ENCODE results near the gene TSPAN12.

The TSPAN12 gene

DNA sequence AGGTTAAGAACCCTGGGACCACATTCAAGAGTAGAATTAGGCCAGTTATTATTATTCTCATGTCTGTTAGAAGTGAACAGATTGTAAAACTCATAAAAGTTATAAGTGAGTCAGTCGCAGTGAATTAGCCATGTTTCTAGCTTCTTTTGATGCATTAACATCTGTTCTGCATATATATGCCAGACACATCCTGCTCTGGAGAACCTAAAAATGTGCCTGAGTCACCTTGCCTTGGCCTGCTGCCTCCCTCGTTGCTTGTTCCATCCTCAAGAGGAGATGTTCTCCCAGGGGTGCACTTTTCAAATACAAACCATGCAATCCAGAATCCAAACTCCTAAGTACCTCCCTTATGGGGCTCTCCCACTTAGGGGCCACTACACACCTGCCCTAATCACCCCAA is 14.8 kb downstream of the TSPAN12 start:
- no peak for DNase-seq (ENCODE audit: low read depth in 4 of 4, low spot score in 1 of 4)

DNA sequence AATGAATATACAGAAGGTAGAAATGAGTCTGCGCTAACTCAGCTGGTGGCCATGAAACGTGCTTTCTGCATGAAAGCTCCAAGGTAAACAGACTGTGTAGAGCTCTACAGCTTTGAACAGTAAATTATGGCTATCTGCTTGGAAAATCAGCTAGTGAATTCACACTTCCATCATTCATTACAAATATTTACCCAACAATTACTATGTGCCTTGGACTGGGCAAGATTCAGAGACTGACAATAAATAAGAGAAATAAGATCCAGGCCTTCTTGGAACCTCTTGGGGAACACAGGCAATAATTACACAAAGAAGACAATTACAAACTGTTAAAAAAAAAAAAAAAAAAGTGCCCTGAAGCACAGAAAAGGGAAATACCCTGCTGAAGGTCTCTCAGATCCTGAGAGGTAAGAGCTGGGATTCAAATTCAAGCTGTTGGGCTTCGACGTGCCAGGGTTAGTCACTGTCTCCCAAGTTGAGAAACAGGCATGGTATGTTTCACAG is 15.8 kb downstream of the TSPAN12 start:
- no peak for DNase-seq (ENCODE audit: low read depth in 4 of 4, low spot score in 1 of 4)

DNA sequence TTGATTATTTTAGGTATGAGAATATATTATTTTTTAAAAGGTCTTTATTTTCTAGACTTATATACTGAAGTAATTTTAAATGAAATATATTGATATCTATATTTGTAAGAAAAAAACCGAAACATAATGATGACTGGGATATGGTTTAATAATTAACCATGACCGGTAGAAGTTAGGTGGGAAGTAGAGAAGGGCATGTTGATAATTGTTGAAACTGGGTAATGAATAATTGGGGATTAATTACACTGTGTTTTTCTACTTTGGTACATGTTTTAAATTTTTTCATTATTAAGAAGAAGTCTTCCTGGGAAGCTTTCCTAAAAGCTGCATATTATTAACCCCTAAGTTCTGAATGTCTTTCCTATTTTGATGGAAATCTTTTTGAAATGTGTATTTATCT is 16.3 kb downstream of the TSPAN12 start:
- DNase-seq (ENCODE audit: low read depth in 4 of 4, low spot score in 1 of 4) = no peak

DNA sequence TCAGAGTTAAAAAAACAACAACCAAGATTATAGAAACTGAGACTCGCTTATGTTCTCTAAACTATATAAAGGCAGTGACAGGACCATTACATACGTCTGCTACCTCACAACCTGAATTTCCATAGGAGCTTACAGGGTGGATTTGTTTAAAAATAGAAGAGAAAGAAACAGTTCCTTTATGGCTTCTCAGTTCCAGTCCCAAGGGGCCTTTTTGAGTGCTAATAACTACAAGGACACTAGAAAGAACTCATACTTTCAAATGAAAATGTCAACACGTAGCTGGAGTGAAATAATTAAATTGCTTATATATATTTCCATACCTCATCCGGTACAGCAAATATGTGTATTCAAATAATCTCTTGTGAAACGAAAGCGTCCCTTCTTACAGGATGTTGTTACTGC is 19.7 kb downstream of the TSPAN12 start:
- DNase-seq (ENCODE audit: low read depth in 4 of 4, low spot score in 1 of 4) = no peak

DNA sequence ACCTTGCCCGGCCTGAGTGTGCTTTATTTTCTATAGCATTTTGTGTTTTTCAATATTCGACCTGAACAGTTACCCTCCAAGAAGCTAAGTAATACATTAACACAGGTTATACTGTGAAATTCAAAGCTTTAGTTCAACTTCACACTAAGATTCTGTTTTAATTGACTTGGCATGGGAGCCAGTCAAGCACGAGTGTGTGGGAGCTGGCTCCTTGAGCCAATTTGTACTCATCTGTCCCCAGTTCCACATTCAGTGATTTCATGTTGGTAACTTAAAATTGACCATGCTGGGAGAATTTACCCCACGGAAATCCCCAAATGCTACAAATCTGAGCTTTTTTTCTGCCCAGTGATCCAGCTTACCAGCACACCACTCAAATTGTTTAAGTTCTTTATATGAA is 20.3 kb downstream of the TSPAN12 start:
- no peak for DNase-seq (ENCODE audit: low read depth in 4 of 4, low spot score in 1 of 4)

DNA sequence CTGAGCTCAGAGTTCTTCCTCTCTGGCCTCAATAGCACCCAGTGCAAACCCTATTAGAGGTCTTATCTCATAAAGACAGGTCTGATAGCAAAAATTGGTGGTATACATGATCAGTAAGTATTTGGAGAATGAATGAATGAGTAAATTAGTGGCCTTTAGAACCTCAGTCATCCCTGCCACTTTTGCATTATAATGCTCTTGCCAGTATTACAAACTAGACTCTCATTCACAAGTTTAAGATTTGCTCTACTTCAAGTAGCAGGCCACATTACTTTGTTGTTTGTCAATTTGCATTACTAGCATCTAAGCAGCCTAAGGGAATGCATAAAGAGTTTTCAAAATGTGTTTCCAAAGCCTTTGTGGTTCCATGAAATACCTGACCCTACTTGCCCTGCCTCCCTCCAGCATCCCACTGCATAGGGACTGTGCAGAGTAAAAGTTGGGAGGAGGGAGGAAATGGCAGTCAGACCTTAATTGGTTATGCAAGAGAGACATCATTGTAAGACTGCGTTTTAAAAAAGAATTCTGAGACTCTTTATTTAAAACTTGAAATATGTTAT is 21.3 kb downstream of the TSPAN12 start:
- DNase-seq (ENCODE audit: low read depth in 4 of 4, low spot score in 1 of 4) = no peak

DNA sequence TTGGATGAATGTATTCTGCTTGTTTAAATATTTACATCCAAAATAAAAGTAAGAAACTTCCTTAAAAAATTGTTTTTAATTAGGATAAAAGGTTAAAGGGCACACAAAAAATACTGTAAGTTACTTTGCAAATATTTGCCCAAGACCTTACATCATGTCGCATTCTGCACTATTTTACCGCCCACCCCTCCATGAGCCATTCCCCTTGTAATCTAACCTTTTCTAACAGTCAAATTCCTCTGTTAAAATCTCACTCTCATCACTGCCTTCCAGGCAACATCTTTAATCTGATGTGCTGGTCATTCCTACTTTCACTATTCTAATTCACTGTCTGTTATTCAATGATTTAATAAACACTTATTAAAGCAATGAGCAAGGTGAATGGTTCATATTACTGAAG is 23.2 kb downstream of the TSPAN12 start:
- DNase-seq (ENCODE audit: low read depth in 4 of 4, low spot score in 1 of 4) = no peak

DNA sequence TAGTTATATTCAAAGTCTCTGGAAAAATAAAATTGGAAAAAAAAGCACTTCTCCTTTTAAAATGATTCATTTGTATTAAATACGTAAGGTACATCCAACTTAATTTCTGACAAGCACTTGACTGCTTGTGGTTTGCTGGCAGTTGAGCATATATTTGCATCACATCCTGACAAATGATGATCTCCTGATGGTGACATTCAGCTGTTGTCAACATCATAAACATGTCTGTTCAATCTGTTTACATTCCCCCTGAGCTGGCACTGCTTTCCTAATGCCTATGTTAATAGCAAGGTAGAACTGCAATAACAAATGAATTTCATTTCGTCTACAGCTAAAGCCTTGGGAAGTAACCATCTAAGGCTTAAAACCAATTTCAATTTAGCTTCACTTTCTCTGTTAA is 24.4 kb downstream of the TSPAN12 start:
- DNase-seq (ENCODE audit: low read depth in 4 of 4, low spot score in 1 of 4) = no peak

DNA sequence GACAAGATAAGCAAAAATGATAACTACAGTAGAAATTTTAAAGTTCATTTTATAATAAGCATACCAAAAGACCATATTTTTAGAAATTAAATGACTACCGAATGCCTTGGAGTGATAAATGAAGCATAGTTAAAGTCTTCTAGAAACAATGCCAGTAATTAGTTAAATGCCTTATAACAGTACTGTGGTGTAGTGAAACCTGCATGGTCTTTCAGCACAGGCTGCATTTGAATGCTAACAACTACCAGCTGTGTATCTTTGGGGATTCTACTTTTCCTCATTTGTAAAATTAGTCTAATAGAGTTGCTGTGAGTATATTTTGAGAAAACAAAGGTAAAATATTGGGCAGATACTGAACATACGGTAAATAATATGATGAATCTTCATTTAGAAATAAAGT is 25.1 kb downstream of the TSPAN12 start:
- no peak for DNase-seq (ENCODE audit: low read depth in 4 of 4, low spot score in 1 of 4)

DNA sequence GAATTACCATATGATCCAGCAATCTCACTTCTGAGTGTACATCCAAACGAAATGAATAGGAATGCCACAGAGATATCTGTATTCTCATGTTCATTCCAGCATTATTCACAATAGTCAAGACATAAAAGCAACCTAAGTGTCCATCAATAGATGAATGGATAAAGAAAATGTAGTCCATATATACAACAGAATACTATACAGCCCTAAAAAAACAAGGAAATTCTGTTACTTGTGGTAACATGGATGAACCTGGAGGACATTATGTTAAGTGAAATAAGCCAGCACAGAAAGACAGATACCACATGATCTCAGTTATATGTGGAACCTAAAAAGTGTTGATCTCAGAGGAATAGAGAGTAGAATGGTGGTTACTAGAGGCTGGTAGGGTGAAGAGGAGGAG is 26.7 kb downstream of the TSPAN12 start:
- no peak for DNase-seq (ENCODE audit: low read depth in 4 of 4, low spot score in 1 of 4)

DNA sequence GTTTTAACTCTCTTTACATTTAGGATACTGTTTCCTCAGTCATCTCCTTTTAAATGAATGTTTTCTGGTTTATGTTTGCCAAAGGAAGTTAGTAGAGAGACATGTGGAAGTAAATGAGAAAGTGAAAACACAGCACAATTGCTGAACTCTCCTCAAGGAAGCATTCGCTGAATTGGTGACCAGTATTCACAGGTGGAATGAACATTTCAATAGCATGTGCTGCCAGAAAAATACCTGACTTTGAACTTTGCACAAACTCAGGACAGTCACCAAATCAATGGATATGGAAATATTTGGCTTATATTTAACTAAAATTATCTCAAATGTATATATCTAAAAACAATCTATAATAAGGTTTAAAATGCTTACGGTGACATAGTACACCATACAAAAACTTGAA is 28.5 kb downstream of the TSPAN12 start:
- DNase-seq (ENCODE audit: low read depth in 4 of 4, low spot score in 1 of 4) = no peak

DNA sequence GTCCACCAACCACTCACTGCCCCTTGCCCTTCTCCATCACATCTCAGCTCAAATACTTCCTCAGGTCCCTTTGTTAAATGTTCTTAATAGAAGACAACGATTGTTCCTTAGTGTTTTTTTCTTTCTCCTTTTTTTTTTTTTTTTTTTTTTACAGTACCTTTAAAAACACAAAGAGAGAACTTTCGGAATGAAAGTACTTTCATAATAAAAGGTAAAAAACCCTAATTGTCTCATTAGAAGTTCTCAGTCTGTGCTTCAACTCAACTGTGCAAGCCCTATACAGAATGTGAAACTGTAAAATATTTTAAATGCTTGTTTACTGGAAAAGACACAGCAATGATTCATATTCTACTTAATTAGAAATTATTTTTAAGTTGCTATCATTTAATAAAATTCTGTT is 29.4 kb downstream of the TSPAN12 start:
- DNase-seq (ENCODE audit: low read depth in 4 of 4, low spot score in 1 of 4) = no peak

DNA sequence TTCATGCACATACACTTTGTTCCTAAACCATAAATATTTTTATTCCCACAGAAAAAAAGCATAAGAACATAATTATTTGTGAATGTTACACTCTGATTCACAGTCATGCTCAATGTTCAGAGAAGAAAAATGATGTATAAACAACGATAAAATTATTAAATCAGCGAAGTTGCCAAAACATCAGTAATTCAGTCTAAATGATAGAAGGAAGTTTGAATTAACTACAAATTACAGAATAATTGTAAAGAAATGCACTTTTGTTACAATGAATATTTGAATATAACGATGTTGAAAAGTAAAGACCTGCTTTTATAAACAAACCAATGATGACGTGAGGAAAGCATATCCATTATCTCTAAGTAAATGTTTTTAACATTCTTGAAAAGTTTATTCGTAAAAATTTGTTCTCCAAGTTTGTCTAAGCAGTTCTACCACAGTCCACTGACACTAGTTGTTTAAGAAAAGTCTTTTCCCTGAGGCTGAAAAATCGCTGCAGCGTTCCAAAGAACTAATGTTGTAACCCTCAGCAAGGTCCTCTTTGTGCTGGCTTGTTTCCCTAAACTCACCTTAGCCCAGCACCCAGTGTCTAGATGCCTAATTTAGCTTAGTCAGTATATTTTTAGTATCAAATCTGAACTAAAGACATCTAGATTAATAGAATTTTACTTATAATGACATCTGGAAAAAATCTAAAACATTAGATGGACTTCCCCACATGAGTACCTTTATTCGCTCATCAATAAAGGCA is 30.4 kb downstream of the TSPAN12 start:
- DNase-seq (ENCODE audit: low read depth in 4 of 4, low spot score in 1 of 4) = no peak

DNA sequence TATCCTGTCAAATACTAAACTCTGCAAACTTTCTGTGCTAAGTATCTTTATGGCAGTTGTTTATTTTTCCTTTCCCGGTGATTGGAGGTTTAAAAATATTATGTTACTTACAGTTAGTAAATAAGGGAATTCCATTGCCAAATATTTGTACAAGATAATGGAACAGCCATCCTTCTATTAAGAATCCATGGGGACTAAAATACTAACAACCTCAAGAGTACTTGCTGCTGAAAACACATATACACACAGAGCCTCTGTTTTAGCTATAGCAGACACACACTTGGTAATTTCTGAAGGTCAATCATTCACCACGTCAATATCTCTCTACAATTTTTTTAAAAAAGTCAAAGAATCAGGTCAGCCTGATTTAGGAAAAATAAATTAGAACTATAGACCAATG is 32.4 kb downstream of the TSPAN12 start:
- DNase-seq (ENCODE audit: low read depth in 4 of 4, low spot score in 1 of 4) = no peak

DNA sequence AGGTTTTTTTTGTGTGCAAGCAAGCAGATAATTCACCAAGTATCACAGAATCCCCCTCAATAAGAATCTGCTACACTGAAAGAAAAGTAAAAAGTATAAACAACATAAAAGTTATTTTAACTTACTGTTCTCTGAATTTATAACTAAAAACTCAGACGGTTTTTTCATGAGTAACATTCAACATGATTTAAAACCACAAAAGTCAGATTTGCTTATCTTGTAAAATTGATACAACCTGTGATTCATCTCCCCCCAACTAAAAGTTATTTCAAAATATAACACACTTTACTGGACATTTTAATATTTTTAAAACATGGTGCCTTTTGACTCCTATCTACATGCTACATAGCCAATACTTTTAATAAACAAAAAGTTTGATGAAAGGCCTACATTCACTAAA is 32.8 kb downstream of the TSPAN12 start:
- DNase-seq (ENCODE audit: low read depth in 4 of 4, low spot score in 1 of 4) = no peak

DNA sequence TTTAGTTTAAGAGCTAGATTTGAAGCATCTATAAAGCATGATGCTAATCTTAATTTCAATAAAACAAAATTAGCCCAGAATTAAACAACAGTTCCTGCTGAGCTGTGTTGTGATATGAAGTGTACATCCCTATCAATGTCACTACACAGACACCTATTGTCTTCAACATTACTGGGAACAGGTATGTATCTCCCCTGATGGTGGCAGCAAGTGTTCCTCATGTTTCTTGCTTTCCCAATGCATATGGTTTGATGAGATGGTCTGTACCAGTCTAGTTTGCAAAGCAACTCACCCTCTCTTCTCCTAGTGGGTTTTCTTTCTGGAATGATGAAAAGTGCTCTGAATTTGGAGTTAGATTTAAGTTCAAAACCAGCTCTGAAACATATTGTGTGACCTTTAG is 38.1 kb downstream of the TSPAN12 start:
- DNase-seq (ENCODE audit: low read depth in 4 of 4, low spot score in 1 of 4) = no peak

DNA sequence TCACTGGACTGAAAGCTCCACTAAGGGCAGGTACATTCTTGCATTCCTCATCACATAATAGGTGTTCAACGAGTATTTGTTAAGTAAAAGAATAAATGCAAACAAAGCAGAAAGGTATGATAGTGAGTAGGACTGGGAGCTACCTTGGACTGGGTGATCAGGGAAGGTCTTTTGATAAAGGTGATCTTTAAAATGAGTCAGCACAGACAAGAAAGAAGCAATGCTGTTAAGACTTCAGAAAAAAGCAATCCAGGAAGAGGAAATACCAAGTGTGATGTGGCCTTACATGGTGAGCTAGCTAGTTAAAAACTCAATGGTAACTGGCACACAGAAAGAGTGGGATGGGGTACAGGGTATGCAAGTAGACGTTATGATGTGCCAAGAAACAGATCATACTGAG is 40.1 kb downstream of the TSPAN12 start:
- DNase-seq (ENCODE audit: low read depth in 4 of 4, low spot score in 1 of 4) = no peak

DNA sequence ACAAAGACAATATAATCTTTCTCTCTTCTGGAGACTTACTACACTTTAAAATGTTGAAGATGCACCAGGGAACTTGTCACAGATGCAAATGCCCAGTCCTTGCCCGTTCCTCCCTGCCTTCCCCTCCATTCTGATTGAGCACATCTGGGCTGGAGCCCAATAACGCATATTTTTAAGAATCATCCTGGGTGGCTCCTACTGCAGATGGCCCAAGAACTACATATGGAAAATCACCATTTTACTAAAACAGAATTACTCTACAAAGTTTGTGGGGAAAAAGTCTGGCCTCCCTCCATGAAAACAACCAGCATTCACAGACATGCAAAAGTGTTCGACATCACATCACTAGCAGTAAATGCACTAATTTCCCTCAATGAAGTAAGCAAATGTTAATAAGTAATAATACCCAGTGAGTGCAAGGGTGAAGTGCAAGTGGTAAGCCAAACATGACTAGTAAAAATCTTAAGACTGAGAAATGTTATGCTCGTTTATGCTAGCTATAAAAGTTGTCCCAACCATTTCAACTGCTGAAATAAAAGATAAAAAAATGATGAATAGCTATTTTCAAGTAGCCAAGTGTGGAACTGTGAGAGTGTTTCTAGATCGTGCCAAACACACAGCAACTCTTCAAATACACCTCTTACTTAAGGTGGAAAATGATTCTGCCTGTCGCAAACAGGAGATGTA is 43.5 kb downstream of the TSPAN12 start:
- no peak for DNase-seq (ENCODE audit: low read depth in 4 of 4, low spot score in 1 of 4)

DNA sequence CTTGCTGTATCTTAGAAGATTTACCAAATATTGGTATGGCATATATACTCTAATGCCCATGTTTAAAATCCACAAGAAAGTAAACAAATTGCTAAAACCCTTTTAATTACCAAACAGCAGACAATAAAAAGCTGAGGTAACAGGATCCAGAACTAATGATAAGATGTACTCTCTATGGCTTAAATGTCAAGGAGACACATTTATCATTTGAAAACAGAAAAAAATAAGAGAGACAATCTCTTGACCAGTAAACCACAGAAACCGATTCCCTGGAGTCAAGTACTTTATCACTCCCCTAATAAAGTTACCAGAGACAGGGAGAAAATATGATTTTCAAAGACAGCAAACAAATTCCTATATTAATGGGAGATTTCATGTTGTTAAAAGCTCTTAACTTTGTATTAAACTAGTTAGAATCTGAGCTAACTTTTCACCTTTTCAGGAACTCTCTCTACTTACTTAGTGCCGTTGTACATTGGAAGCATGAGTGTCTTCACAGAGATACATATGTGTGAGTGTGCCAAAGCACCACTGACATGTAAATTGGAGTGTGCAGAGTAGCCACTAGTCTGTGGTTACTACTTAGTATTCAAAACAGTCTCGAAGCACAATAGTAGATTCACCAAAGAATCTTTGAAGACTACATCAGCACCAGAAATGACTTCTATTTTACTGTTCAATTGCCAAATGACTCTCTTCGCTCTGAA is 44.2 kb downstream of the TSPAN12 start:
- no peak for DNase-seq (ENCODE audit: low read depth in 4 of 4, low spot score in 1 of 4)

DNA sequence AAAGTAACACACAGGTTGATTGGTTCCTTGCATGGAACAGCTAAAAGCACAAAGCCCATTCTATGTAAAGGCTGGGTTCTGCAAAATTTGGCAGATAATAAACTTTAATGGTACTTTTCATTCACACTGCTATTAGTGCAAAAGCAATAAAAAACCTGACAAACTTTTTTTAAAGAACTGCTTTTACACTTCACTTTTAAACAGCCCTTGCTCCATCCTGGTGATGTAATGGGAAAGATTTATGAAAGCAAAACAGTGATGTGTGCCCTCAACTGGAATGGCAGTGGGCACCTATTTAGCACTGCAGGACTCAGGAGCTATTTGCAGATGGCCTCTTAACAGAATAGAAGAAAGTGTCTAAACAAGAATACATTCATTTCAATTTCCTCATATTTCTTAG is 44.9 kb downstream of the TSPAN12 start:
- no peak for DNase-seq (ENCODE audit: low read depth in 4 of 4, low spot score in 1 of 4)

DNA sequence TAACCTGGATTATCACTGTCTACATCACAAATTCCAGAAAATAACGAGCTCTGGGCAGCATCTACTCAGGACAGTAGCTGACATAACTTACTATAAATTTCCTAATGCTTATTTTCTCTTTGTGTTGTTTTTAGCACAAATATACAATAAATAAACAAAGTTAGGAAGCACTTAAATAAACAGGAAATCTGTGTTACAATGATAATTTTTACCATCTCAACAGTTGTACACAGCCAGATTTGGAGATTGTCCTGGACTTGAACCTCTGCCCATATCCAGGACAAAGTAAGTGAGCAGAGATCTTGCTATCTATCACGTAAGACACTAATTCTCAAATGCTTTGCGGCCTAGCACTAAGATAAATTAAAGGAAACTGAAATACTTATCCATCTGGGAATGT is 48.7 kb downstream of the TSPAN12 start:
- DNase-seq (ENCODE audit: low read depth in 4 of 4, low spot score in 1 of 4) = no peak

DNA sequence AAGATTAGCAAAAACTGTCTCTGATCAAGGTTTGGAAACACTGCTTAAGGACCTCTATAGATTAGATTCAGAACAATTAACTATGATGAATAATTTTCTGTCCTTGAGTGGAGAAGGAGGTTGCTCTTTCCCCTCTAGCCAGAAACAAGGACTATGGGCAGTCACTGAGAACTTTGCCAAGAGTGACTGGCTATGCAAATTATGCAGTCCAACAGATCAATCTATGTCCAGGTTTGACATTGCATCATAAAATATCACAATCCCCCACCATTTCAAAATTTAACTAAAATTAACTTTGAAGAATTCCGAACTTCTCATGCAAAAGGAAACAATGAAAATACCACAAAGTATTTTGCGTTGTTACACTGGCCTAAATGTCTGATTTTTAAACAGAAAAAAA is 50.6 kb downstream of the TSPAN12 start:
- no peak for DNase-seq (ENCODE audit: low read depth in 4 of 4, low spot score in 1 of 4)

Data from stimulated activated CD4-positive, alpha-beta T cell treated with anti-CD3 and anti-CD28 coated beads, Interleukin-1b, Interleukin-23, amount 100 ng/mL, for 24 hours (primary cell).